Lung (tissue), 12 donors: ENCODE results near the gene PLIN4. TPM values are rescaled to one million over a fixed set of nuclear protein-coding genes. Genes with fewer than 3 reads are reported as not detected.

Source experiments
- ATAC-seq: fragments of 200-7000 bp; cut with Tn5 transposase; one replicate; pipeline ENCODE4 v1.9.1; 2020; ENCODE audit warnings: moderate number of reproducible peaks; ENCODE audit not compliant: insufficient read depth, low FRiP score
- DNase-seq, 3 donors: peaks; one replicate each; pipeline ENCODE4 v3.0.0-alpha.2; 2013 to 2017
- H3K27ac ChIP-seq, 2 donors: one replicate each; pipeline ENCODE4 v1.5.1; 2013; ENCODE audit warnings: mild to moderate bottlenecking in 2 of 2, moderate library complexity in 2 of 2, control low read depth in 1 of 2, inconsistent platforms in 1 of 2, low read depth in 1 of 2, low read length in 1 of 2
- H3K27me3 ChIP-seq, 3 donors: one replicate each; pipeline ENCODE4 v1.5.1; 2013; ENCODE audit warnings: low read length in 2 of 3; ENCODE audit not compliant: control insufficient read depth in 3 of 3, insufficient read depth in 3 of 3
- H3K36me3 ChIP-seq, 4 donors: one replicate each; pipeline ENCODE4 v1.5.1; 2013; ENCODE audit warnings: low read length in 4 of 4, mild to moderate bottlenecking in 1 of 4, moderate library complexity in 1 of 4; ENCODE audit not compliant: control insufficient read depth in 4 of 4, insufficient read depth in 4 of 4
- H3K4me1 ChIP-seq, 5 donors: one replicate each; pipeline ENCODE4 v1.5.1; 2013; ENCODE audit warnings: low read length in 5 of 5, mild to moderate bottlenecking in 2 of 5, moderate library complexity in 1 of 5; ENCODE audit not compliant: control insufficient read depth in 5 of 5, insufficient read depth in 5 of 5
- H3K4me3 ChIP-seq: one replicate; pipeline ENCODE4 v1.5.1; 2013; ENCODE audit warnings: mild to moderate bottlenecking, control low read depth, moderate library complexity
- H3K9ac ChIP-seq, 2 donors: one replicate each; pipeline ENCODE4 v1.5.1; 2013; ENCODE audit warnings: low read length in 2 of 2, control low read depth in 1 of 2; ENCODE audit not compliant: insufficient read depth in 1 of 2
- H3K9me3 ChIP-seq, 4 donors: one replicate each; pipeline ENCODE4 v1.5.1; 2013; ENCODE audit warnings: low read length in 3 of 4, mild to moderate bottlenecking in 1 of 4, moderate library complexity in 1 of 4; ENCODE audit not compliant: control insufficient read depth in 4 of 4, insufficient read depth in 3 of 4
- CTCF ChIP-seq: IDR thresholded peaks from 2 replicates; pipeline ENCODE4 v1.5.1; 2012; ENCODE audit warnings: mild to moderate bottlenecking; ENCODE audit errors: control extremely low read depth, extremely low read depth
- WGBS, 2 donors: extraction: QIAGEN DNeasy Blood & Tissue Kit; methylation state at CpG; one replicate each; pipeline ENCODE4 v1.1.7; 2013; 5-methylcytosine and 5-hydroxymethylcytosine counted together
- polyA plus RNA-seq, 2 donors: library from polyadenylated mRNA; stranded (reverse); fragments of 200-250 nt; gene quantifications; one replicate each; pipeline ENCODE4 v1.2.1, GENCODE V29; 2013
- total RNA-seq, 2 donors: library from RNA; depleted of rRNA in 1 of 2; stranded (reverse); fragments of >200 nt in 1 of 2; gene quantifications; one replicate each; pipeline ENCODE4 v1.2.1, GENCODE V29; 2014 to 2021
- donor health status: control.
- donor health status: control.
- donor health status: Bipolar disorder and iron deficiency.
- donor health status: healthy.
- donor health status: DM: yes; HTN: yes; CAD: no.

PLIN4 gene
- total and polyA plus RNA-seq, 4 donors: 0.85 to 5.0 (median 3.8) TPM

- H3K27me3 ChIP-seq: no peaks in the 10 kb centered on the region
- ATAC-seq (no peak), DNase-seq (no peak)
- no peak overlapping the region for H3K27ac ChIP-seq
- H3K9me3 ChIP-seq: no peaks in the 10 kb centered on the region
- no peaks in the 10 kb centered on the region for H3K36me3 ChIP-seq
- H3K4me1 ChIP-seq: peaks cover 0 to 4% (median 0%) of the 10 kb centered on the region in 5 donors
- no peak overlapping the region for H3K9ac ChIP-seq
- no peak overlapping the region for H3K4me3 ChIP-seq
- WGBS, 2 donors: 62 to 68% methylated on average over 22 to 23 of the region's 23 CpGs
- TF ChIP-seq CTCF: no peak
Observed at GRCh38 chr19:4525563-4526002, 7.3 kb upstream of the PLIN4 start.

DNA sequence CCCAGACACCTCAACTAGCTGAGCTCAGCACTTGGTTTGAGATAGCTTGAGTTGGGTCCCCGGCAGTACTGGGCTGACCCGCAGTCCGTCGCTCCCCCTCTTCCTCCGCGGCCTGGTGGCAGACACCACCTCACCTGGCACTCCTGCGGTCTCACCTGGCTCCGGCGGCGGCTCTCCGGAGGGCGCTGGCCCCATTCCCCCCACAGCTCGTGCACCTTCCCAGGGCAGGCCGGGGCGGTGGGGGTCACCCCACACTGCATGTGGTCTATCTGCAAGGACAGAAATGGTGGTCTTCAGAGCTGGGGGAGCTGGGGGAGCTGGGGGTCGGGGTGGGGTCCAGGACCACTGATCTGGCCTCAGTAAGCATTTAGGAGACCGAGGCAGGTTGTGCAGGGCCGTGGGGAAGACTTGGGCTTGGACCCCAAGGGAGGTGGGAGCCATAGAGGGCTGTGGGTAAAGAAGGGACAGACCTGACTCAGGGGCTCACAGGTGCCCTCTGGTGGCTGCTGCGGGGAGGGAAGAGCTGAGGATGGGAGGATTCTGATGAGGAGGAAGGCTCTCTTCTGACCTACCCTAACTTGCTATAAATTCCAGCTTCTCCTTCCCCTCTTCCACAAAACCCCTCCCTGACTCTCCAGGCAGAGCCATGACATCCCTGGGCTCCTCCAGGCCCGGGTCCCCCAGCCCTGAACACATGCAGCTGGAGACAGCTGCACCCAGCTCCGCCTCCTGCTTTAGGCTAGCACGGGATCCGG is 6.7 kb upstream of the PLIN4 start:
- no peaks in the 10 kb centered on the region for H3K36me3 ChIP-seq
- 69 to 72% methylated on average over 23 of the region's 23 CpGs for WGBS, 2 donors
- H3K27me3 ChIP-seq: no peaks in the 10 kb centered on the region
- H3K4me3 ChIP-seq: no peak overlapping the region
- H3K9me3 ChIP-seq: no peaks in the 10 kb centered on the region
- peak; percentile 32 for TF ChIP-seq CTCF
- no peak overlapping the region for H3K27ac ChIP-seq
- peak; percentile 30 to 40 (median 39) for DNase-seq
- ATAC-seq: no peak
- peaks cover 0 to 4% (median 0%) of the 10 kb centered on the region in 5 donors for H3K4me1 ChIP-seq
- no peak overlapping the region for H3K9ac ChIP-seq

GRCh38 chr19:4523306-4524110 is 5.2 kb upstream of the PLIN4 start:
- H3K27ac ChIP-seq: no peak overlapping the region
- no peak overlapping the region for H3K9ac ChIP-seq
- H3K4me3 ChIP-seq: no peak overlapping the region
- no peaks in the 10 kb centered on the region for H3K36me3 ChIP-seq
- H3K4me1 ChIP-seq: peaks cover 0 to 4% (median 0%) of the 10 kb centered on the region in 5 donors
- no peaks in the 10 kb centered on the region for H3K27me3 ChIP-seq
- WGBS, 2 donors: 77 to 79% methylated on average over 52 to 53 of the region's 53 CpGs
- DNase-seq (no peak), ATAC-seq (peak; percentile 42)
- peak; percentile 23 for TF ChIP-seq CTCF
- H3K9me3 ChIP-seq: no peaks in the 10 kb centered on the region
